HepG2 (cell line): ENCODE measurements around the gene OVCH1. TPM values are rescaled to one million over a fixed set of nuclear protein-coding genes. Genes with fewer than 3 reads are reported as not detected.

Source experiments
- ATAC-seq: fragments of 200-7000 bp; cut with Tn5 transposase; 3 replicates; pipeline ENCODE4 v1.9.1; 2020; ENCODE audit warnings: mild to moderate bottlenecking, moderate library complexity
- BruUV-seq: library from RNA; stranded (reverse); fragments of 400-500 nt; replicated peaks from 2 replicates; lab custom pipeline; 2021; lab: Mats Ljungman, UMichigan
- CTCF ChIA-PET: fragments of 300-600 bp; formaldehyde crosslinking; extraction: SDS; loops from one replicate; lab custom pipeline; 2021; ENCODE audit warnings: low total read pairs, inconsistent platforms, low intra/inter-chr PET ratio; lab: Yijun Ruan, JAX
- POLR2A ChIA-PET: fragments of 350-600 bp; sonication (Branson Sonifier 250); formaldehyde crosslinking; loops from one replicate; lab custom pipeline; 2020; ENCODE audit warnings: antibody characterized with exemption, inconsistent platforms; lab: Yijun Ruan, JAX
- DNase-seq: peaks from one replicate; pipeline ENCODE4 v3.0.0-alpha.2; 2015; ENCODE audit warnings: low spot score
- FAIRE-seq: peaks from 3 replicates; lab custom pipeline; 2011; peaks lifted over from hg19 to GRCh38; lab: Jason Lieb, UNC
- H2AFZ ChIP-seq: one replicate; pipeline ENCODE4 v1.6.1; 2011; ENCODE audit warnings: low read length, inconsistent platforms
- H3K27ac ChIP-seq: fragments of 300-600 bp; 3 replicates; pipeline ENCODE4 v1.8.0; 2011; ENCODE audit warnings: mixed run types, mild to moderate bottlenecking, mixed read lengths, low read length, inconsistent platforms; ENCODE audit not compliant: insufficient read depth; ENCODE audit errors: extremely low read length
- H3K27me3 ChIP-seq, 2 experiments: fragments of 200-600 bp in 1 of 2; 2 replicates in 1 of 2; 3 replicates in 1 of 2; pipeline versions ENCODE4 v1.6.0 to v1.8.0; 2011; ENCODE audit warnings: low read length in 2 of 2, mild to moderate bottlenecking in 2 of 2, moderate library complexity in 2 of 2, inconsistent platforms in 1 of 2; ENCODE audit not compliant: insufficient read depth in 2 of 2, control insufficient read depth in 1 of 2
- H3K36me3 ChIP-seq, 2 experiments: fragments of 200-600 bp in 1 of 2; replicated peaks in 1 of 2; 2 replicates in 1 of 2; 3 replicates in 1 of 2; pipeline versions ENCODE4 v1.5.1 to v1.8.0; 2011; ENCODE audit warnings: low read length in 2 of 2, inconsistent platforms in 1 of 2; ENCODE audit not compliant: insufficient read depth in 2 of 2, control insufficient read depth in 1 of 2
- H3K4me1 ChIP-seq: 2 replicates; pipeline ENCODE4 v1.5.1; 2012; ENCODE audit warnings: low read length, inconsistent platforms; ENCODE audit not compliant: insufficient read depth
- H3K4me2 ChIP-seq: 2 replicates; pipeline ENCODE4 v1.6.0; 2011; ENCODE audit warnings: low read depth, low read length, inconsistent platforms
- H3K4me3 ChIP-seq, 3 experiments: fragments of 200-600 bp in 1 of 3; sonication (generic), shearing (Covaris generic) in 1 of 3; replicated peaks in 1 of 3; 2 replicates each; pipeline ENCODE4 v1.5.1; 2011 to 2016; ENCODE audit warnings: low read length in 3 of 3, inconsistent platforms in 2 of 3, low read depth in 2 of 3, mild to moderate bottlenecking in 2 of 3, control low read depth in 1 of 3, mixed read lengths in 1 of 3; ENCODE audit not compliant: insufficient read depth in 1 of 3
- H3K79me2 ChIP-seq: one replicate; pipeline ENCODE4 v1.6.1; 2011; ENCODE audit warnings: low read length, inconsistent platforms; ENCODE audit not compliant: insufficient read depth
- H3K9ac ChIP-seq: 2 replicates; pipeline ENCODE4 v1.6.0; 2011; ENCODE audit warnings: mild to moderate bottlenecking, low read depth, low read length, inconsistent platforms; ENCODE audit not compliant: insufficient read depth
- H3K9me3 ChIP-seq: 2 replicates; pipeline ENCODE4 v1.5.1; 2012; ENCODE audit warnings: mild to moderate bottlenecking, low read length
- H4K20me1 ChIP-seq: 2 replicates; pipeline ENCODE4 v1.6.0; 2011; ENCODE audit warnings: inconsistent platforms, mild to moderate bottlenecking, low read length, moderate library complexity; ENCODE audit not compliant: insufficient read depth
- GATA4 ChIP-seq: sonication (generic); IDR thresholded peaks from 2 replicates; pipeline ENCODE4 v1.6.1; 2016; ENCODE audit warnings: antibody characterized with exemption, low read depth, borderline replicate concordance
- HNRNPL ChIP-seq: fragments of 200-400 bp; formaldehyde crosslinking; IDR thresholded peaks from 2 replicates; pipeline ENCODE4 v1.6.1; 2017; ENCODE audit warnings: mild to moderate bottlenecking, low read depth, low read length
- MAFF ChIP-seq: IDR thresholded peaks from 2 replicates; pipeline ENCODE4 v1.6.1; 2011; ENCODE audit warnings: low read depth, low read length, improper control_type of control experiment
- MAFK ChIP-seq, 2 experiments: IDR thresholded peaks in 1 of 2; conservative IDR thresholded peaks in 1 of 2; 2 replicates each; pipeline ENCODE4 v1.6.1; 2011; ENCODE audit warnings: improper control_type of control experiment in 2 of 2, low read length in 2 of 2
- POLR2A ChIP-seq, 2 experiments: IDR thresholded peaks; 2 replicates each; pipeline ENCODE4 v1.6.1; 2011; ENCODE audit warnings: low read depth in 2 of 2, low read length in 2 of 2, mild to moderate bottlenecking in 1 of 2, moderate library complexity in 1 of 2; ENCODE audit not compliant: insufficient read depth in 1 of 2
- REPIN1 ChIP-seq: sonication (generic); formaldehyde crosslinking; IDR thresholded peaks from 2 replicates; pipeline ENCODE4 v1.8.0; 2022; ENCODE audit warnings: missing genetic modification reagents, low read depth, mild to moderate bottlenecking, borderline replicate concordance
- ZFP37 ChIP-seq: sonication (generic); formaldehyde crosslinking; IDR thresholded peaks from 2 replicates; pipeline ENCODE4 v1.4.0; 2020; ENCODE audit warnings: missing genetic modification reagents, borderline replicate concordance
- ZNF557 ChIP-seq: sonication (generic); formaldehyde crosslinking; IDR thresholded peaks from 2 replicates; pipeline ENCODE4 v1.4.0; 2020; ENCODE audit warnings: missing genetic modification reagents
- WGBS: methylation state at CpG from one replicate; pipeline ENCODE4 v1.1.6; 2017; ENCODE audit warnings: low lambda C conversion rate; 5-methylcytosine and 5-hydroxymethylcytosine counted together
- in situ Hi-C: cut with HindIII; loops from 2 replicates; pipeline ENCODE4 v1.10.0; 2017; ENCODE audit warnings: low pct_unique_long_range_greater_than_20kb; ENCODE audit not compliant: extremely low pct_ligation_motif_present
- intact Hi-C: fragments of 100-400 bp; cut with micrococcal nuclease; formaldehyde crosslinking; loops from one replicate; pipeline ENCODE4 v1.10.0; 2022; ENCODE audit not compliant: unreplicated experiment
- polyA plus RNA-seq, 8 experiments: library from polyadenylated mRNA; depleted of rRNA in 3 of 8; stranded (reverse) in 7 of 8; unstranded in 1 of 8; fragments of >200 nt; fragmentation: Illumina TruSeq in 4 of 8; extraction: Trizol in 4 of 8; gene quantifications; 2 replicates each; pipeline versions ENCODE4 v1.2.1 to v1.2.3, GENCODE V29; 2011 to 2016; ENCODE audit warnings: low read depth in 4 of 8, missing spikeins in 1 of 8, mixed read lengths in 1 of 8; ENCODE audit not compliant: insufficient read depth in 1 of 8
- total RNA-seq, 5 experiments: library from RNA; depleted of rRNA; stranded (reverse); fragments of >200 nt; fragmentation: Illumina TruSeq; extraction: Trizol; gene quantifications; 2 replicates each; pipeline ENCODE4 v1.2.3, GENCODE V29; 2016; ENCODE audit warnings: low read depth in 1 of 5
- TF ChIP-seq, protein P1 (sequence below): sonication (generic); formaldehyde crosslinking; IDR thresholded peaks from 2 replicates; pipeline ENCODE4 v1.4.0; 2020; ENCODE audit warnings: missing genetic modification reagents
- TF ChIP-seq, protein P2 (sequence below): sonication (generic); formaldehyde crosslinking; IDR thresholded peaks from 2 replicates; pipeline ENCODE4 v1.5.0; 2020; ENCODE audit warnings: mild to moderate bottlenecking, missing genetic modification reagents, borderline replicate concordance

OVCH1 gene
- total and polyA plus RNA-seq, 2 of the 13 experiments (the other 11 are each of a cell fraction or from before 2014, with no cell fraction given), result not detected

DNA sequence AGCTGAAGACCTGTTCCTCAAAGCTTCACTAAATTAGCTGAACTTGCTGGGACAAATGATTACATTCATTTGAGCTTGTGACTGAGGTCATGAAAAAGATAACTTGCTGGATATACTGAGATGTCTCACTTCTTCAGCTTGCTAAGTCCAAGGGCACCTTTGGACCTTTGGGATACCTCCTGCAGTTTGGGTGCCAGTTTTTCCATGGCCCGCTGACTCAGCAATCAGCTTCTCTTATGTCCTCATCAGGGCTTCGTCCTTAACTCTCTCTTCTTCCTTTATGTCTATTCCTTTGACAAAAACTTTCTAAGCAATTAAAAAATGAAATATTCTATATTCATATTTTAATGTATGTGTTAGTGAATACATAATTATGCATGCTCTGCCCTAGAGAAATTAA is 45.6 kb downstream of the OVCH1 start:
- H3K4me2 ChIP-seq, result no peak overlapping the region
- no peaks in the 10 kb centered on the region for H3K79me2 ChIP-seq
- ChIA-PET POLR2A (no interaction called here), CTCF (no interaction called here)
- peak; percentile 78 for TF ChIP-seq MAFF
- TF ChIP-seq MAFK (conservative IDR thresholded peaks at IDR 0.05 in 1 of 2, IDR thresholded peaks at IDR 0.05 in 1 of 2; ENCODE audit: low read length in 2 of 2), result peak; percentile 80 to 87
- TF ChIP-seq GATA4, result no peak
- no peak for TF ChIP-seq ZFP37 (CRISPR knock-in tag)
- no peak for TF ChIP-seq HNRNPL
- ATAC-seq, result no peak
- H4K20me1 ChIP-seq, result no peaks in the 10 kb centered on the region
- FAIRE-seq, result no peak
- BruUV-seq, result no TSS peak
- no peak overlapping the region for H2AFZ ChIP-seq
- H3K27me3 ChIP-seq, result no peaks in the 10 kb centered on the region; a peak in 1 of 5 replicates
- no peaks in the 10 kb centered on the region for H3K4me1 ChIP-seq
- intact Hi-C loops (no loop called here), in situ Hi-C loops (no loop called here)
- H3K36me3 ChIP-seq, result no peaks in the 10 kb centered on the region
- no peak overlapping the region for H3K27ac ChIP-seq
- 27% methylated on average over 2 of the region's 2 CpGs for WGBS
- no peak overlapping the region for H3K4me3 ChIP-seq
- H3K9ac ChIP-seq, result no peak overlapping the region
- H3K9me3 ChIP-seq, result no peaks in the 10 kb centered on the region
- no peak for DNase-seq

DNA sequence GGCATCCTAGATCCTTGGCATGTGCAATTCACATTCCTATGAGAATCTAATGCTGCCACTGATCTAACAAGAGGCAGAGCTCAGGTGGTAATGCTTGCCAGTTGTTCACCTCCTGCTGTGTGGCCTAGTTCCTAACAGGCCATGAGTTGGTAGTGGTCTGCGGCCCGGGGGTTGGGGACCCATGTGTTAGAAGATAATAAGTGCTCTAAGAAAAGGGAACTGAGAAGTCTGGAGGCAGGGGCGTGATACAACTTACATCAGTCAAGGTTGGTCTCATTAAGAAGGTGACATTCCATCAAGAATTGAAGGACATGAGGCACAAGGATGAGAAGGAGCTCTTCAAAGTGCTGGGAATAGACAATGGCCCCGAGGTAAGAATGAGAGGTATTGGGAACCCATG is 49.3 kb downstream of the OVCH1 start:
- Histone ChIP-seq H3K36me3 (no peaks in the 10 kb centered on the region), H3K27me3 (no peaks in the 10 kb centered on the region; a peak in 1 of 5 replicates), H4K20me1 (no peaks in the 10 kb centered on the region), H3K79me2 (no peaks in the 10 kb centered on the region), H3K27ac (no peak overlapping the region), H3K4me2 (no peak overlapping the region), H3K9ac (no peak overlapping the region), H3K9me3 (no peaks in the 10 kb centered on the region), H3K4me3 (no peak overlapping the region), H2AFZ (no peak overlapping the region), H3K4me1 (no peaks in the 10 kb centered on the region)
- no peak for ATAC-seq
- 8% methylated on average over 4 of the region's 4 CpGs for WGBS
- no peak for FAIRE-seq
- BruUV-seq, result no TSS peak
- intact Hi-C loops (no loop called here), in situ Hi-C loops (no loop called here)
- ChIA-PET POLR2A (no interaction called here), CTCF (no interaction called here)
- DNase-seq, result no peak
- TF ChIP-seq ZNF557 (CRISPR knock-in tag), result no peak
- no peak for TF ChIP-seq REPIN1 (CRISPR knock-in tag)
- TF ChIP-seq POLR2A (IDR thresholded peaks at IDR 0.05; ENCODE audit: insufficient read depth in 1 of 2, low read depth in 2 of 2, low read length in 2 of 2), result no peak
- TF ChIP-seq, protein P1, sequence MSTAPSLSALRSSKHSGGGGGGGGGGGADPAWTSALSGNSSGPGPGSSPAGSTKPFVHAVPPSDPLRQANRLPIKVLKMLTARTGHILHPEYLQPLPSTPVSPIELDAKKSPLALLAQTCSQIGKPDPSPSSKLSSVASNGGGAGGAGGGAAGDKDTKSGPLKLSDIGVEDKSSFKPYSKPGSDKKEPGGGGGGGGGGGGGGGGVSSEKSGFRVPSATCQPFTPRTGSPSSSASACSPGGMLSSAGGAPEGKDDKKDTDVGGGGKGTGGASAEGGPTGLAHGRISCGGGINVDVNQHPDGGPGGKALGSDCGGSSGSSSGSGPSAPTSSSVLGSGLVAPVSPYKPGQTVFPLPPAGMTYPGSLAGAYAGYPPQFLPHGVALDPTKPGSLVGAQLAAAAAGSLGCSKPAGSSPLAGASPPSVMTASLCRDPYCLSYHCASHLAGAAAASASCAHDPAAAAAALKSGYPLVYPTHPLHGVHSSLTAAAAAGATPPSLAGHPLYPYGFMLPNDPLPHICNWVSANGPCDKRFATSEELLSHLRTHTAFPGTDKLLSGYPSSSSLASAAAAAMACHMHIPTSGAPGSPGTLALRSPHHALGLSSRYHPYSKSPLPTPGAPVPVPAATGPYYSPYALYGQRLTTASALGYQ, result no peak
- TF ChIP-seq, protein P2, sequence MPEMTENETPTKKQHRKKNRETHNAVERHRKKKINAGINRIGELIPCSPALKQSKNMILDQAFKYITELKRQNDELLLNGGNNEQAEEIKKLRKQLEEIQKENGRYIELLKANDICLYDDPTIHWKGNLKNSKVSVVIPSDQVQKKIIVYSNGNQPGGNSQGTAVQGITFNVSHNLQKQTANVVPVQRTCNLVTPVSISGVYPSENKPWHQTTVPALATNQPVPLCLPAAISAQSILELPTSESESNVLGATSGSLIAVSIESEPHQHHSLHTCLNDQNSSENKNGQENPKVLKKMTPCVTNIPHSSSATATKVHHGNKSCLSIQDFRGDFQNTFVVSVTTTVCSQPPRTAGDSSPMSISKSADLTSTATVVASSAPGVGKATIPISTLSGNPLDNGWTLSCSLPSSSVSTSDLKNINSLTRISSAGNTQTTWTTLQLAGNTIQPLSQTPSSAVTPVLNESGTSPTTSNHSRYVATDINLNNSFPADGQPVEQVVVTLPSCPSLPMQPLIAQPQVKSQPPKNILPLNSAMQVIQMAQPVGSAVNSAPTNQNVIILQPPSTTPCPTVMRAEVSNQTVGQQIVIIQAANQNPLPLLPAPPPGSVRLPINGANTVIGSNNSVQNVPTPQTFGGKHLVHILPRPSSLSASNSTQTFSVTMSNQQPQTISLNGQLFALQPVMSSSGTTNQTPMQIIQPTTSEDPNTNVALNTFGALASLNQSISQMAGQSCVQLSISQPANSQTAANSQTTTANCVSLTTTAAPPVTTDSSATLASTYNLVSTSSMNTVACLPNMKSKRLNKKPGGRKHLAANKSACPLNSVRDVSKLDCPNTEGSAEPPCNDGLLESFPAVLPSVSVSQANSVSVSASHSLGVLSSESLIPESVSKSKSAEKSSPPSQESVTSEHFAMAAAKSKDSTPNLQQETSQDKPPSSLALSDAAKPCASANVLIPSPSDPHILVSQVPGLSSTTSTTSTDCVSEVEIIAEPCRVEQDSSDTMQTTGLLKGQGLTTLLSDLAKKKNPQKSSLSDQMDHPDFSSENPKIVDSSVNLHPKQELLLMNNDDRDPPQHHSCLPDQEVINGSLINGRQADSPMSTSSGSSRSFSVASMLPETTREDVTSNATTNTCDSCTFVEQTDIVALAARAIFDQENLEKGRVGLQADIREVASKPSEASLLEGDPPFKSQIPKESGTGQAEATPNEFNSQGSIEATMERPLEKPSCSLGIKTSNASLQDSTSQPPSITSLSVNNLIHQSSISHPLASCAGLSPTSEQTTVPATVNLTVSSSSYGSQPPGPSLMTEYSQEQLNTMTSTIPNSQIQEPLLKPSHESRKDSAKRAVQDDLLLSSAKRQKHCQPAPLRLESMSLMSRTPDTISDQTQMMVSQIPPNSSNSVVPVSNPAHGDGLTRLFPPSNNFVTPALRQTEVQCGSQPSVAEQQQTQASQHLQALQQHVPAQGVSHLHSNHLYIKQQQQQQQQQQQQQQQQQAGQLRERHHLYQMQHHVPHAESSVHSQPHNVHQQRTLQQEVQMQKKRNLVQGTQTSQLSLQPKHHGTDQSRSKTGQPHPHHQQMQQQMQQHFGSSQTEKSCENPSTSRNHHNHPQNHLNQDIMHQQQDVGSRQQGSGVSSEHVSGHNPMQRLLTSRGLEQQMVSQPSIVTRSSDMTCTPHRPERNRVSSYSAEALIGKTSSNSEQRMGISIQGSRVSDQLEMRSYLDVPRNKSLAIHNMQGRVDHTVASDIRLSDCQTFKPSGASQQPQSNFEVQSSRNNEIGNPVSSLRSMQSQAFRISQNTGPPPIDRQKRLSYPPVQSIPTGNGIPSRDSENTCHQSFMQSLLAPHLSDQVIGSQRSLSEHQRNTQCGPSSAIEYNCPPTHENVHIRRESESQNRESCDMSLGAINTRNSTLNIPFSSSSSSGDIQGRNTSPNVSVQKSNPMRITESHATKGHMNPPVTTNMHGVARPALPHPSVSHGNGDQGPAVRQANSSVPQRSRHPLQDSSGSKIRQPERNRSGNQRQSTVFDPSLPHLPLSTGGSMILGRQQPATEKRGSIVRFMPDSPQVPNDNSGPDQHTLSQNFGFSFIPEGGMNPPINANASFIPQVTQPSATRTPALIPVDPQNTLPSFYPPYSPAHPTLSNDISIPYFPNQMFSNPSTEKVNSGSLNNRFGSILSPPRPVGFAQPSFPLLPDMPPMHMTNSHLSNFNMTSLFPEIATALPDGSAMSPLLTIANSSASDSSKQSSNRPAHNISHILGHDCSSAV (CRISPR knock-in tag), result no peak
